ENCODE results near the gene MIB2. TPM values are rescaled to one million over a fixed set of nuclear protein-coding genes. Genes with fewer than 3 reads are reported as not detected.
"Not testable (repeated sequence)": the region's sequence is repeated elsewhere in the genome, so short reads cannot be mapped to it uniquely, and the experiment has no call there.

MIB2 gene
- total RNA-seq, 1 experiment from 2014 or later, result 74.5 TPM

DNA sequence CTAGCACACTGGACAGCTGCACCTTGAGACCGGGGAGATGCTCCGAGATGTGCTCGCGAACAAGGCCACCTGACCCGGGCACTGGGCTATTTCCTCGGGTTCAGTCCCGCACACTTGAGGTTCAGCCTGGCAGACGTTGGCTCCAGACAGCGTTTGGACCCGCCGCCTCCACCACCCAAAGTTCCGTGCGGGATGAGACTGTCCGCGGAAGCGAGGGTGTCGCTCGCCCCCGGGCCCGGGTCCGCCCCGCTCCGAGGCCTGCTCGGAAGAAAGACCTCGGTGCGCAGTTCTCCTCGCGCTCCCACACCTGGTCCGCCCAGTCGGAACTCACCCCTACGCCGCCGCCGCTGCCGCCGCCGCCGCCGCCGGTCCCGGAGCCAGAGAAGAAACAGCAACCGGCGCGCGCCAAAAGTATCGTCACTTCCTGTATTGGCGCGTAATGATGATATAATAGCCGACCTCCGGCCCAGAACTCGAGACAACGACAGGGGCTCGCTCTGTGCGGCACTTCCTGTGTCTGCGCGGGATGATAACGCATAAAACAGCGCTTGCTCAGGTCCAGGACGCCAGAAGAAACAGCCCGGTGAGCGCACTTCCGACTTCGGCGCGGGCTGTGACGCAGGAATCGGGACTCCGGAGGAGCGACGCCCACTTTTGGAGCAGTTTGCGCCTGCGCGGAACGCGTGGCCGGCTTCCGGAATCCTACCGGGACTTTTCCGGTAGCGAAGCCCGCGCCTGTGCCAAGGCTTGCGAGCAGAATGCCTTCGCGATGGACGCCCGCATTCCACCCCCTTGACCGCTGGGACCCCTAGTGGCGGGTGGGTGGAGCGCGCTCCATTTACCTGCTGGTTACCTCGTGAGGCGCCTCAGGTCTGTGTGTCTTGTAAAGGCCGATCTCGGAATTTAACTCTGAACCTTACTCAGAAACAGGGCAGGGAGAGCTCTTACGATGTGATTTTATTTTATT is 43.6 kb downstream of the MIB2 start, which contains the start of gene CDK11B:
Gene CDK11B, minus strand, starts transcription at position 422 of the 967 bp plus-strand sequence. CDS start 1,519 bp downstream, outside the sequence.
- ATAC-seq, result peak; percentile 95
- intact Hi-C loops (cut with micrococcal nuclease; ENCODE audit: unreplicated experiment); H3K36me3 ChIP-seq (ENCODE audit: control insufficient read depth, insufficient read depth, low read length); in situ Hi-C loops (cut with HindIII; ENCODE audit: low pct_unique_long_range_greater_than_20kb, low sequenced_read_pairs); H3K27me3 ChIP-seq (ENCODE audit: control insufficient read depth, insufficient read depth, low read length); H3K9me3 ChIP-seq (ENCODE audit: control insufficient read depth, insufficient read depth, low read depth, low read length); POLR2A ChIA-PET; BruUV-seq (replicated peaks); H3K4me1 ChIP-seq (ENCODE audit: control insufficient read depth, insufficient read depth, low read length); CTCF ChIA-PET: not testable (repeated sequence)
- TF ChIP-seq, protein P1, sequence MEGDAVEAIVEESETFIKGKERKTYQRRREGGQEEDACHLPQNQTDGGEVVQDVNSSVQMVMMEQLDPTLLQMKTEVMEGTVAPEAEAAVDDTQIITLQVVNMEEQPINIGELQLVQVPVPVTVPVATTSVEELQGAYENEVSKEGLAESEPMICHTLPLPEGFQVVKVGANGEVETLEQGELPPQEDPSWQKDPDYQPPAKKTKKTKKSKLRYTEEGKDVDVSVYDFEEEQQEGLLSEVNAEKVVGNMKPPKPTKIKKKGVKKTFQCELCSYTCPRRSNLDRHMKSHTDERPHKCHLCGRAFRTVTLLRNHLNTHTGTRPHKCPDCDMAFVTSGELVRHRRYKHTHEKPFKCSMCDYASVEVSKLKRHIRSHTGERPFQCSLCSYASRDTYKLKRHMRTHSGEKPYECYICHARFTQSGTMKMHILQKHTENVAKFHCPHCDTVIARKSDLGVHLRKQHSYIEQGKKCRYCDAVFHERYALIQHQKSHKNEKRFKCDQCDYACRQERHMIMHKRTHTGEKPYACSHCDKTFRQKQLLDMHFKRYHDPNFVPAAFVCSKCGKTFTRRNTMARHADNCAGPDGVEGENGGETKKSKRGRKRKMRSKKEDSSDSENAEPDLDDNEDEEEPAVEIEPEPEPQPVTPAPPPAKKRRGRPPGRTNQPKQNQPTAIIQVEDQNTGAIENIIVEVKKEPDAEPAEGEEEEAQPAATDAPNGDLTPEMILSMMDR (IDR thresholded peaks at IDR 0.05), result peak; percentile 39
- TF ChIP-seq POLR2AphosphoS5 (IDR thresholded peaks at IDR 0.05; ENCODE audit: low read depth, low read length), result peak; percentile 64
- Histone ChIP-seq H3K27ac (ENCODE audit: low read length) (peak within 1 kb of the TSS; percentile 89), H3K4me3 (ENCODE audit: low read depth in 2 of 2, low read length in 2 of 2) (peak within 1 kb of the TSS; percentile 59 to 60)
- peak; percentile 92 for DNase-seq (ENCODE audit: low read depth, low spot score)

DNA sequence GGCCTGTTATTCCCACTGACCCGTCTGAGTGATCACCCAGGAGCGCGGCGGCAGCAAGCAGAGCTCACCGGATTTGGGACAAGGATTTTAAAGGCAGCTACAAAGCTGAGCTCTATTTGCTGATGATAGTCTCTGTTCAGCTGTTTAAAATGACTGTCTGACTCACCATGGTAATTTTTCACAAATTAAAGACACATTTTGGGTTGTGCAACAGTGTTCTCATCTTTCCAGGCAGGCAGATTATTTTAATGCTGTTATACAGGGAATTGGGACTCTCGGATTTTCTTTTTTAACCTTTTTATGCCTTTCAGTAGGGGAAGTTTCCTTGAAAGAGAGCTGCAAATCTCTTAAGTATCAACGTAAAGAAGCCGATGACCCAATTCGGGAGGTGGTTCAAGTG is 47.1 kb downstream of the MIB2 start:
- BruUV-seq (replicated peaks), result not testable (repeated sequence)

DNA sequence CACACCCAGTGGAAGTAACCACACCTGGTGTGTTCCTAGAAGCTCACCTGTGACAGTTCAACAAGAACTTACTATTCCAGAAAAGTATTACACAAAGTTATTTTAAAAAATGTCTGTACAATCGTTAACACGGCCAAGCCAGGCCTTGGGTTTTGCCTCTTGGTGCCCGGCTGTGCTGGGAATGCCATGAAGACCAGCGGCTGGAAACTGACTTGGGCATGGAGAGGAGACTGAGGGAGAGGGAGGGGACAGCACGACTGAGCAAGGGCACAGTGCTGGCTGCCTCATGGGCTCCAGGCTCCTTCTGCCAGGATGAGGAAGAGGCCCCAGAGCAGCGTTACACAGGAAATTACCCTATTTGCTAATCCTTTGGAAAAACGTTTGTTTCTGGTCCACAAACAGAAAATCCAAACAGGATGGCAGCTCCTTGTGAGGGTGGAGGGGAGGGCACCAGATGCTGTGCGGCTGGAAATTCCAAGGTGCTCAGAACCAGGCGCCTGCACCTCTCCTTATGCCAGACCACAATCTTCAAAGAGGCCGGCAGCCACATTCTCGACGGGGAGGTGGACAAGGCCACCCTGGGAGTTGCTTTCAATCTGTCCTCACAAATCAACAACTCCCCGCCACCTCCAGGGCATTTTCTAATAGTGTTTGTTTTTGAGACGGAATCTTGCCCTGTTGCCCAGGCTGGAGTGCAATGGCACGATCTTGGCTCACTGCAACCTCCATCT is 47.7 kb downstream of the MIB2 start:
- in situ Hi-C loops (cut with HindIII; ENCODE audit: low pct_unique_long_range_greater_than_20kb, low sequenced_read_pairs); BruUV-seq (replicated peaks); H3K4me3 ChIP-seq (ENCODE audit: low read depth in 2 of 2, low read length in 2 of 2); H3K27me3 ChIP-seq (ENCODE audit: control insufficient read depth, insufficient read depth, low read length); H3K9me3 ChIP-seq (ENCODE audit: control insufficient read depth, insufficient read depth, low read depth, low read length); intact Hi-C loops (cut with micrococcal nuclease; ENCODE audit: unreplicated experiment); H3K36me3 ChIP-seq (ENCODE audit: control insufficient read depth, insufficient read depth, low read length); POLR2A ChIA-PET; ATAC-seq; H3K4me1 ChIP-seq (ENCODE audit: control insufficient read depth, insufficient read depth, low read length); DNase-seq (ENCODE audit: low read depth, low spot score); H3K27ac ChIP-seq (ENCODE audit: low read length); CTCF ChIA-PET: not testable (repeated sequence)

More for the DNA sequence above, 47.1 kb downstream of the MIB2 start:
- intact Hi-C loops (cut with micrococcal nuclease; ENCODE audit: unreplicated experiment); POLR2A ChIA-PET; CTCF ChIA-PET; H3K27ac ChIP-seq (ENCODE audit: low read length); H3K27me3 ChIP-seq (ENCODE audit: control insufficient read depth, insufficient read depth, low read length); in situ Hi-C loops (cut with HindIII; ENCODE audit: low pct_unique_long_range_greater_than_20kb, low sequenced_read_pairs); H3K4me3 ChIP-seq (ENCODE audit: low read depth in 2 of 2, low read length in 2 of 2); ATAC-seq; H3K9me3 ChIP-seq (ENCODE audit: control insufficient read depth, insufficient read depth, low read depth, low read length); H3K36me3 ChIP-seq (ENCODE audit: control insufficient read depth, insufficient read depth, low read length); DNase-seq (ENCODE audit: low read depth, low spot score); H3K4me1 ChIP-seq (ENCODE audit: control insufficient read depth, insufficient read depth, low read length): not testable (repeated sequence)

DNA sequence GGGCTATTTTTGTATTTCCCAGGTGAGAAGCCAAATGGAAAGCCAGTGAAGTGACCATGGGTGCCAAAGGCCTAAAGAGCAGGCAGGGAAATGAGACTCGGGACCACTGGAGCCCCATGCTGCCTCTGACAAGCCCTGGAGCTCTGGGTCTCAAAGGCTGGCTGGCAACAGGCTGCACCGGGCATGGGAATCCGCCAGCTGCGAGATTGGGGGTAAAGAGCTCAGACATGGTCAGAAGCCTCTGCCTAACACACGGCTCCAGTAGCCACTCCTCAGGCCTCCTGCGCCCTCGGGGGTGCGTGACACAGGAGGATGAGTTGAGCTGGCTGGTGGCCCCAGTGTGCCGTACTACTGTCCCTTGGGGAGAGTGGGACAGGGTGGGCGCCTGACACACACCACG is 49.0 kb downstream of the MIB2 start:
- DNase-seq (ENCODE audit: low read depth, low spot score); CTCF ChIA-PET; H3K9me3 ChIP-seq (ENCODE audit: control insufficient read depth, insufficient read depth, low read depth, low read length); H3K4me1 ChIP-seq (ENCODE audit: control insufficient read depth, insufficient read depth, low read length); in situ Hi-C loops (cut with HindIII; ENCODE audit: low pct_unique_long_range_greater_than_20kb, low sequenced_read_pairs); ATAC-seq; H3K27me3 ChIP-seq (ENCODE audit: control insufficient read depth, insufficient read depth, low read length); H3K36me3 ChIP-seq (ENCODE audit: control insufficient read depth, insufficient read depth, low read length); BruUV-seq (replicated peaks); intact Hi-C loops (cut with micrococcal nuclease; ENCODE audit: unreplicated experiment); H3K27ac ChIP-seq (ENCODE audit: low read length); POLR2A ChIA-PET; H3K4me3 ChIP-seq (ENCODE audit: low read depth in 2 of 2, low read length in 2 of 2): not testable (repeated sequence)
